ENCODE results near the gene HHAT.

DNA sequence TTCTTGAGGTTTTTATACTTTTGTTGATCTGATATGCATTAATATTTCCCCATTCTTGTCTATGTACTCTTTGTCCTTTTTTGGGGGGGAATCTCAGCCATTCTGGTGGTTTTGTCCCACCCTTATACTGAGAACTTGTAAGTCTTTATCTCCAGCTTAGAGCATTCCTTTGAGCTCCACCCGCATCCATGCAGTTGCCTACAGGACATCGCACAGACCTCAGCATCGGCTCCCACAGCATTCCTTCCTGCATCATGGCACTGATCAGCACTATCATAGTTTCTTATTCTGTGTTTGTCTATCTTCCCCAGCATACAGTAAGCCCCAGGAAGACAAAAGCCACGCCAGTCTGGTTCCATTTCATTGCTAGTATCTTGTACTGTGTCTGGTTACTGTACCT, 33.0 kb downstream of the HHAT start:
- TF ChIP-seq, protein P1, sequence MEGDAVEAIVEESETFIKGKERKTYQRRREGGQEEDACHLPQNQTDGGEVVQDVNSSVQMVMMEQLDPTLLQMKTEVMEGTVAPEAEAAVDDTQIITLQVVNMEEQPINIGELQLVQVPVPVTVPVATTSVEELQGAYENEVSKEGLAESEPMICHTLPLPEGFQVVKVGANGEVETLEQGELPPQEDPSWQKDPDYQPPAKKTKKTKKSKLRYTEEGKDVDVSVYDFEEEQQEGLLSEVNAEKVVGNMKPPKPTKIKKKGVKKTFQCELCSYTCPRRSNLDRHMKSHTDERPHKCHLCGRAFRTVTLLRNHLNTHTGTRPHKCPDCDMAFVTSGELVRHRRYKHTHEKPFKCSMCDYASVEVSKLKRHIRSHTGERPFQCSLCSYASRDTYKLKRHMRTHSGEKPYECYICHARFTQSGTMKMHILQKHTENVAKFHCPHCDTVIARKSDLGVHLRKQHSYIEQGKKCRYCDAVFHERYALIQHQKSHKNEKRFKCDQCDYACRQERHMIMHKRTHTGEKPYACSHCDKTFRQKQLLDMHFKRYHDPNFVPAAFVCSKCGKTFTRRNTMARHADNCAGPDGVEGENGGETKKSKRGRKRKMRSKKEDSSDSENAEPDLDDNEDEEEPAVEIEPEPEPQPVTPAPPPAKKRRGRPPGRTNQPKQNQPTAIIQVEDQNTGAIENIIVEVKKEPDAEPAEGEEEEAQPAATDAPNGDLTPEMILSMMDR (IDR thresholded peaks at IDR 0.05) = no peak
- TF ChIP-seq POLR2A (IDR thresholded peaks at IDR 0.05) = no peak
- TF ChIP-seq POLR2AphosphoS5 (IDR thresholded peaks at IDR 0.05) = no peak

Data from breast epithelium (tissue), 3 donors.